Mesodermal cell (in vitro differentiated cells): ENCODE measurements around the gene TMEM198.
A peak's percentile ranks its signal among the peaks of the same experiment; 100 is the strongest.

Source experiments
- H3K27ac ChIP-seq: 2 replicates; pipeline ENCODE4 v1.7.0; 2013; ENCODE audit warnings: mild to moderate bottlenecking, low read depth, low read length, moderate library complexity; ENCODE audit not compliant: severe bottlenecking
- H3K36me3 ChIP-seq: 2 replicates; pipeline ENCODE4 v1.7.1; 2013; ENCODE audit warnings: mild to moderate bottlenecking, low read length, moderate library complexity; ENCODE audit not compliant: control insufficient read depth, insufficient read depth
- H3K4me1 ChIP-seq: one replicate; pipeline ENCODE4 v1.7.1; 2013; ENCODE audit warnings: mild to moderate bottlenecking, low read length; ENCODE audit not compliant: insufficient read depth, control insufficient read depth, poor library complexity, severe bottlenecking
- H3K4me3 ChIP-seq: 2 replicates; pipeline ENCODE4 v1.7.0; 2013; ENCODE audit warnings: low read length, control low read depth, mild to moderate bottlenecking; ENCODE audit not compliant: insufficient read depth, poor library complexity, severe bottlenecking; ENCODE audit errors: extremely low read depth
- H3K9me3 ChIP-seq: 2 replicates; pipeline ENCODE4 v1.7.1; 2013; ENCODE audit warnings: mild to moderate bottlenecking, low read length, moderate library complexity; ENCODE audit not compliant: control insufficient read depth
- WGBS, 2 experiments: methylation state at CpG; one replicate each; pipeline ENCODE4 v1.1.5; 2013; ENCODE audit warnings: missing lambda C conversion rate in 2 of 2; ENCODE audit not compliant: insufficient coverage in 2 of 2; 5-methylcytosine and 5-hydroxymethylcytosine counted together

The TMEM198 gene

DNA sequence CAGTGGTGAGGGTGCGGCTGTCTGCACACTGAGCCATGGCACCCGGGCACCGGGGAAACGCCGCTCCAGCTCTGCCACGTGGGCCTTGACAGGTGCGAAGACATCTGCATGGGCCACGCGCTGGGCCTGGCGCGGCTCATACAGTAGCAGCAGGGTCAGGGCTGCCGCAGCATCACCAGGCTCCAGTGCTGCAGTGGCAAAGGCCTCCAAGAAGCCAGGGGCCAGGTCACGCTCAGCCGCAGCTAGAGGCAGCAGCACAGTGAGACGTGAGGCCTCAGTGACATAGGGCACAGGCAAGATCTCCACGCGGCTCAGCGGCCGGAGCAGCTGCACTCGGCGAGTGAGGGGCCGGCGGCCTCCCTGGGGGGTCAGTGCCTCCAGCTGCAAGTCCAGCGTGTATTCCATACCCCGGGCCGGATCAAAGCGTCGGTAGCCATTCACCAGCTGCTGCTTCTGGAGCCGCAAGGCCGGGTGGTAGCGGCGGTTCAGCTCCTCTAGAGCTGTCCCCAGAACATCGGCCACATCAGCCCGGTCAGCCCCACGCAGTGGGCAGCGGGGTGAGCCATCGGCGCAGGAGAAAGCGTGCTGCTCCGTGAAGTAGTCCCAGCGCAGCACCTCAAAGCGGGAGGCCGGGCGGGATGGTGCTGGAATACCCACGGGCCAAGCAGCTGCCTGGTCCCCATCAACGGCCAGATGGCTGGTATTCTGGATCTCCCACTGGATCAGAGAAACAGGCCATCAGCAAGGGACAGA, 3.7 kb upstream of the TMEM198 start:
- Histone ChIP-seq H3K4me1 (peaks cover 31% of the 10 kb centered on the region), H3K4me3 (no peak overlapping the region), H3K9me3 (no peaks in the 10 kb centered on the region), H3K36me3 (peaks cover 30% of the 10 kb centered on the region), H3K27ac (no peak overlapping the region)
- 96% methylated on average over 35 to 44 of the region's 46 CpGs for WGBS, 2 experiments

DNA sequence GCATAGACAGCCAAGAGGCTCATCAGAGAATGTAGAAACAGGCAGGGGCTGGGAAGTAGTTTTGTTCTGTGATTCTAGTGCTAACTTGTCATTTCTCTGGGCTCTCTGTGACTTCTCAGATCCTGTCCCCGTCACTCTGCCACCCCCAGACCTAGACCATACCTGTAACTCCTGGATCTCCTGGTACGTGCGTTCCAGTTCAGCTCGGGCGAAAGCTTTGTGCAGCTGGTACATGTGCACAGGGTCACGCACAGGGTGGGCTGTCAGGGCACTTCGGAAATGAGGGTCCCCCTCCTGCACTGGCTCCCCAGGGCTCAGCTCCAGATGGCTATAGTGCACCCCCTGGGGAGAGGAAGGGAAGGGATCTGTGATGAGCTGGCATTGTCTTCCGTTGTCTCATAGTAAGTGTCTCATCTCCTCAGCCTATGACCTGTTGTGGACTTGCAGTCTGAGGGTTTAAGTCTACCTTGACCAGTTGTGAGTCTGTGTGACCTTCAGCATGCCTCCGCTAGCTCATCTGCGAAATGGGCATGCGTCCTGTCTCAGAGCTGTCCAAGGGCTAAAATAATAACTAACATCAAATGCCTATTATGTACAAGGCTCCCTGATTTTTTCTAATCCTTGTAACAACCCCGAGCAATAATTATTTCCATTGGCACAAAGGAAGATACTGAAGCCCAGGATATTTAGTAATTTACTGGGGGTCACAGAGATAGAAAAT, 2.9 kb upstream of the TMEM198 start:
- H3K4me1 ChIP-seq = peaks cover 31% of the 10 kb centered on the region
- peaks cover 30% of the 10 kb centered on the region for H3K36me3 ChIP-seq
- no peak overlapping the region for H3K27ac ChIP-seq
- 94 to 96% methylated on average over 10 to 11 of the region's 12 CpGs for WGBS, 2 experiments
- H3K4me3 ChIP-seq = no peak overlapping the region
- H3K9me3 ChIP-seq = no peaks in the 10 kb centered on the region

DNA sequence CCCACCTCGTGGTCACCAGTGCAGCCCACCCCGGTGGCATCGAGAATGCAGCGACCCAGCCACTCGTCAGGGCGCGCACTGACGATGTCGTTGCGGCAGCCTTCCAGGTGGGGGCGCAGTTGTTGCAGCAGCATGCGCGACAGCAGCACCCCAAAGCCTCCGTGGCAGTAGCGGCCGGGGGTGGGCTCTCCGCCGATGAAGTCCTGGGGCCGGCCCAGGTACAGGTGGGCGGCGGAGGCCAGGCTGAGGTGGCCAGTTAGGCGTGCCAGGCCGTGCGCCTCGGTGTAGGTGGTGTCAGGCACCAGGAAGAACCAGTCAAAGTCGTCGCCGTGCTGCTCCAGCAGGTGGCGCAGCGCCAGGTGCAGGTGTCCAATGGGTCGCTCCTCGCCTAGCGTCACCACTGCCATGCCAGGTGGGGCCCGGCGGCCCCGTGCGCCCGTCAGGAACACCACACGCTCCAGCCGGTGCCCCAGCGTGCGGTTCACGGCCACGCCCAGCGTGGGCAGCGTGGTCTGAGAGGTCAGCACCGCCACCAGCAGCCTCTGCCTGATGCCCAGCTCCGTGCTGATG, 2.1 kb upstream of the TMEM198 start:
- Histone ChIP-seq H3K9me3 (no peaks in the 10 kb centered on the region), H3K27ac (no peak overlapping the region), H3K4me3 (peak overlapping the region; percentile 72), H3K4me1 (peaks cover 31% of the 10 kb centered on the region), H3K36me3 (peaks cover 30% of the 10 kb centered on the region)
- WGBS, 2 experiments = 6% methylated on average over 43 to 48 of the region's 48 CpGs

DNA sequence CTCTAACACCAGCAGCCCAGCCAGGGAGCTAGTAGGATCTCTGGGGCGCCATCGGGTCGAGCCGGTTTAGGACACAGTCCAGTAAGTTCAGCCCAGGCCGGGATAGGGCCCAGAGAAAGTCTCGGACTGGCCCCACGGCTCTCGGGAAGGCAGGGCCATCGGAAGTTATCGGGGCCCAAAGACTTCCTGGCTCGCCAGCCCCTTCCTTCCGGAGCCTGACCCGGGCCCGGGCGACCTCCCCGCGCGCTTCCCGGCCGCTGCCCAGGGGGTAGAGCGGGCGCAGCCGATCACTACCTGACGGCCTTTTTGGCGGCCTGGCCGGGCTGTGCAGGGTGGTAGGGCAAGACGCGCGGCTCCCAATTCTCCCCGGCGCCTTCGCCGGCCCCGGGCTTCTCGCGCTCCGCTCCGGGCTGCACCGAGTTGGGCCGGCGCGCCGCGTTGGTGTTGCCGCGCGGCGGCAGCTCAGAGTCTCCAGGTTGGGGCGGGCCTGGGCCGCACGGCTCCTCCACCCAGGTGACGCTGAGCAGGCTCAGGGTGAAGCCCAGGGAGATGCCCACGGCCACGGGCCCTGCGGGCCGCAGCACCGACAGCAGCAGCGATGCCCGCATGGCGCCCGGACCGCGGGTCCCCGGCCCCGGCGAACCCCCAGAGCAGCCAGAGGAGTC, 765 bp upstream of the TMEM198 start:
- Histone ChIP-seq H3K9me3 (no peaks in the 10 kb centered on the region), H3K4me3 (peak overlapping the region; percentile 72), H3K4me1 (peaks cover 24% of the 10 kb centered on the region), H3K27ac (peak overlapping the region; percentile 43), H3K36me3 (peaks cover 30% of the 10 kb centered on the region)
- 0 to 1% methylated on average over 65 of the region's 66 CpGs for WGBS, 2 experiments

DNA sequence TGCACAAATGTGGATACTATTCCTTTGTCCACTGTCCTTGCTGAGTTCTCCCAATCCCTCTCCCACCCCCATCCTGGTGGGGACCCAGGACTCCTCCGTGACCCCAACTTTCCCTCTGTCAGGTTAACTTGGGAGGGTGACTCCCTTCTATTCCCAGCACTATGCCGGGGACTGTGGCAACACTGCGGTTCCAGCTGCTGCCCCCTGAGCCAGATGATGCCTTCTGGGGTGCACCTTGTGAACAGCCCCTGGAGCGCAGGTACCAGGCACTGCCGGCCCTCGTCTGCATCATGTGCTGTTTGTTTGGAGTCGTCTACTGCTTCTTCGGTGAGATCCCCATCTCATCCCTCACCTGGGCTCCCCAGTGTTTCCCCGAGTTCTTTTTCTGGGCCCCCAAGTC, 739 bp downstream of the TMEM198 start:
- 70 to 73% methylated on average over 7 to 9 of the region's 9 CpGs for WGBS, 2 experiments
- Histone ChIP-seq H3K27ac (no peak overlapping the region), H3K36me3 (peaks cover 18% of the 10 kb centered on the region), H3K9me3 (no peaks in the 10 kb centered on the region), H3K4me1 (peaks cover 10% of the 10 kb centered on the region), H3K4me3 (peak overlapping the region; percentile 72)

GRCh38 chr2:219545295-219545942, 1.6 kb downstream of the TMEM198 start:
- H3K36me3 ChIP-seq = peaks cover 10% of the 10 kb centered on the region
- peaks cover 10% of the 10 kb centered on the region for H3K4me1 ChIP-seq
- H3K27ac ChIP-seq = no peak overlapping the region
- WGBS, 2 experiments = 86 to 91% methylated on average over 2 of the region's 3 CpGs
- H3K9me3 ChIP-seq = no peaks in the 10 kb centered on the region
- H3K4me3 ChIP-seq = no peak overlapping the region

DNA sequence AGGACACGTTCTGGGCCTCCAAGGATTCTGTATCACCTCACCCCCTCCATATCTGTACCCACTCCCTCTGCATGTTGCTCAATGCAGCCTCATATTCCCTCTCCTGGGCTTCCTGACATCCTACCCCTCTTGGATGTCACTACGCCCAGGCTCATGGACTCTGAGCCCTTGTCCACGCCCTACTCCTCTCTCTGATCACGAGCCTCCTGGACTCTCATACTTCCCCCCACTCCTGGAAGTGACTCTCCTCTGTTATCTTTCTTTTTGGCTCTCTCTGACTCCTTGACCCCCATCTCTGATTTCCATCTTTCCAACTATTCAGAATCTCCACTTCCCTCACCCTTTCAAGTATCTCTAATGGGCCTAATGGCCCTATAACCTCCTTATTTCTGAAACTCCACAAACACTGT, 2.1 kb downstream of the TMEM198 start:
- no peak overlapping the region for H3K4me3 ChIP-seq
- H3K9me3 ChIP-seq = no peaks in the 10 kb centered on the region
- 80 to 86% methylated on average over 4 of the region's 4 CpGs for WGBS, 2 experiments
- H3K4me1 ChIP-seq = peaks cover 10% of the 10 kb centered on the region
- no peak overlapping the region for H3K27ac ChIP-seq
- H3K36me3 ChIP-seq = peaks cover 5% of the 10 kb centered on the region

DNA sequence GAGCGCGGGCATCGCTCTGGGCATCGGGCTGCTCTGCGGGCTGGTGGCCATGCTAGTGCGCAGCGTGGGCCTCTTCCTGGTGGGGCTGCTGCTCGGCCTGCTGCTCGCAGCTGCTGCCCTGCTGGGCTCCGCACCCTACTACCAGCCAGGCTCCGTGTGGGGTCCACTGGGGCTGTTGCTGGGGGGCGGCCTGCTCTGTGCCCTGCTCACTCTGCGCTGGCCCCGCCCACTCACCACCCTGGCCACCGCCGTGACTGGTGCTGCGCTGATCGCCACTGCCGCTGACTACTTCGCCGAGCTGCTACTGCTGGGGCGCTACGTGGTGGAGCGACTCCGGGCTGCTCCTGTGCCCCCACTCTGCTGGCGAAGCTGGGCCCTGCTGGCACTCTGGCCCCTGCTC, 3.8 kb downstream of the TMEM198 start:
- H3K36me3 ChIP-seq = no peaks in the 10 kb centered on the region
- no peak overlapping the region for H3K27ac ChIP-seq
- H3K4me3 ChIP-seq = no peak overlapping the region
- peaks cover 5% of the 10 kb centered on the region for H3K4me1 ChIP-seq
- 95 to 96% methylated on average over 26 of the region's 26 CpGs for WGBS, 2 experiments
- no peaks in the 10 kb centered on the region for H3K9me3 ChIP-seq

DNA sequence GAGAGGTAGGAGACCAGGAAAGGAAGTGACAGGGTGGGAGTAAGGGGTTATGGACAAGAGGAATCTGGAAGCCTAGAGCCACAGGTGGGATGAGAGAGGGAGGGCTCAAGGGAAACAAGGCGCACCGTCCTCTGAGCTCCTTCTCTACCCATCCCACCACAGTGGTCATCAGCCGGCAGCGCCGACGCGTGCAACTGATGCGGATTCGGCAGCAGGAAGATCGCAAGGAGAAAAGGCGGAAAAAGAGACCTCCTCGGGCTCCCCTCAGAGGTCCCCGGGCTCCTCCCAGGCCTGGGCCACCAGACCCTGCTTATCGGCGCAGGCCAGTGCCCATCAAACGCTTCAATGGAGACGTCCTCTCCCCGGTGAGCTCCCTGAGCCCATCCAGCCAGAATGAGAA, 5.2 kb downstream of the TMEM198 start:
- Histone ChIP-seq H3K4me1 (peaks cover 4% of the 10 kb centered on the region), H3K36me3 (no peaks in the 10 kb centered on the region), H3K4me3 (no peak overlapping the region), H3K27ac (no peak overlapping the region), H3K9me3 (no peaks in the 10 kb centered on the region)
- 95 to 96% methylated on average over 10 to 16 of the region's 18 CpGs for WGBS, 2 experiments

- Histone ChIP-seq H3K9me3 (no peaks in the 10 kb centered on the region), H3K27ac (no peak overlapping the region), H3K4me3 (no peak overlapping the region), H3K4me1 (no peaks in the 10 kb centered on the region), H3K36me3 (no peaks in the 10 kb centered on the region)
- WGBS, 2 experiments = 90 to 92% methylated on average over 6 to 8 of the region's 9 CpGs
Measured at GRCh38 chr2:219549619-219550018, 5.8 kb downstream of the TMEM198 start.
